GM21447 (cell line): ENCODE results near the gene HTR2C.

Experiments
- ATAC-seq: cut with Tn5 transposase; IDR thresholded peaks from one replicate; pipeline ENCODE4 v1.9.1; 2021; ENCODE audit not compliant: unreplicated experiment

HTR2C gene

GRCh38 chrX:114952696-114953095, 368.8 kb downstream of the HTR2C start:
- no peak for ATAC-seq
